ENCODE results near the gene ADRA2B. TPM values are rescaled to one million over a fixed set of nuclear protein-coding genes. Genes with fewer than 3 reads are reported as not detected.

The ADRA2B gene
- total RNA-seq, 1 experiment from 2014 or later = not detected

GRCh38 chr2:96114546-96114902 is 1.8 kb downstream of the ADRA2B start:
- ChIA-PET POLR2A (ENCODE audit: low non-redundant PET) (no interaction called here), CTCF (no interaction called here)
- intact Hi-C loops (cut with micrococcal nuclease; ENCODE audit: unreplicated experiment) = loop anchor here (10.0 kb wide), 1 partner anchor 60 kb away; no protein-coding TSS in a partner anchor
- Histone ChIP-seq H3K9me3 (ENCODE audit: low read depth, low read length, poor library complexity, severe bottlenecking) (no peaks in the 10 kb centered on the region), H3K27ac (ENCODE audit: low read depth, low read length, poor library complexity, severe bottlenecking) (no peak overlapping the region), H3K36me3 (ENCODE audit: insufficient read depth, low read length, poor library complexity, severe bottlenecking) (no peaks in the 10 kb centered on the region), H3K4me3 (ENCODE audit: low read depth, low read length, poor library complexity, severe bottlenecking) (no peak overlapping the region), H3K4me1 (ENCODE audit: insufficient read depth, low read length, poor library complexity, severe bottlenecking) (no peaks in the 10 kb centered on the region), H3K27me3 (replicated peaks; ENCODE audit: insufficient read depth, low read depth, low read length, poor library complexity) (no peaks in the 10 kb centered on the region)
- TF ChIP-seq, protein P1, sequence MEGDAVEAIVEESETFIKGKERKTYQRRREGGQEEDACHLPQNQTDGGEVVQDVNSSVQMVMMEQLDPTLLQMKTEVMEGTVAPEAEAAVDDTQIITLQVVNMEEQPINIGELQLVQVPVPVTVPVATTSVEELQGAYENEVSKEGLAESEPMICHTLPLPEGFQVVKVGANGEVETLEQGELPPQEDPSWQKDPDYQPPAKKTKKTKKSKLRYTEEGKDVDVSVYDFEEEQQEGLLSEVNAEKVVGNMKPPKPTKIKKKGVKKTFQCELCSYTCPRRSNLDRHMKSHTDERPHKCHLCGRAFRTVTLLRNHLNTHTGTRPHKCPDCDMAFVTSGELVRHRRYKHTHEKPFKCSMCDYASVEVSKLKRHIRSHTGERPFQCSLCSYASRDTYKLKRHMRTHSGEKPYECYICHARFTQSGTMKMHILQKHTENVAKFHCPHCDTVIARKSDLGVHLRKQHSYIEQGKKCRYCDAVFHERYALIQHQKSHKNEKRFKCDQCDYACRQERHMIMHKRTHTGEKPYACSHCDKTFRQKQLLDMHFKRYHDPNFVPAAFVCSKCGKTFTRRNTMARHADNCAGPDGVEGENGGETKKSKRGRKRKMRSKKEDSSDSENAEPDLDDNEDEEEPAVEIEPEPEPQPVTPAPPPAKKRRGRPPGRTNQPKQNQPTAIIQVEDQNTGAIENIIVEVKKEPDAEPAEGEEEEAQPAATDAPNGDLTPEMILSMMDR (conservative IDR thresholded peaks at IDR 0.05; ENCODE audit: low read depth, low read length) = no peak
- no TSS peak for BruUV-seq (replicated peaks)
- no peak for DNase-seq (ENCODE audit: low spot score)

GRCh38 chr2:96113951-96114350 is 2.4 kb downstream of the ADRA2B start:
- Histone ChIP-seq H3K27ac (ENCODE audit: low read depth, low read length, poor library complexity, severe bottlenecking) (no peak overlapping the region), H3K4me1 (ENCODE audit: insufficient read depth, low read length, poor library complexity, severe bottlenecking) (no peaks in the 10 kb centered on the region), H3K27me3 (replicated peaks; ENCODE audit: insufficient read depth, low read depth, low read length, poor library complexity) (no peaks in the 10 kb centered on the region), H3K9me3 (ENCODE audit: low read depth, low read length, poor library complexity, severe bottlenecking) (no peaks in the 10 kb centered on the region), H3K36me3 (ENCODE audit: insufficient read depth, low read length, poor library complexity, severe bottlenecking) (no peaks in the 10 kb centered on the region), H3K4me3 (ENCODE audit: low read depth, low read length, poor library complexity, severe bottlenecking) (no peak overlapping the region)
- CTCF ChIA-PET = interaction anchor here (1.0 kb wide), 1 partner anchor 60 kb away, joined by 3 read pairs; no protein-coding TSS in a partner anchor
- POLR2A ChIA-PET (ENCODE audit: low non-redundant PET) = interaction anchor here (0.5 kb wide), 1 partner anchor 399 kb away, joined by 3 read pairs; no protein-coding TSS in a partner anchor
- no TSS peak for BruUV-seq (replicated peaks)
- intact Hi-C loops (cut with micrococcal nuclease; ENCODE audit: unreplicated experiment) = loop anchor here (10.0 kb wide), 1 partner anchor 61 kb away; no protein-coding TSS in a partner anchor
- no peak for TF ChIP-seq EZH2 (IDR thresholded peaks at IDR 0.05; ENCODE audit: borderline replicate concordance, low read depth, low read length, poor library complexity, severe bottlenecking)
- TF ChIP-seq, protein P1 (conservative IDR thresholded peaks at IDR 0.05; ENCODE audit: low read depth, low read length) = no peak
- no peak for DNase-seq (ENCODE audit: low spot score)

DNA sequence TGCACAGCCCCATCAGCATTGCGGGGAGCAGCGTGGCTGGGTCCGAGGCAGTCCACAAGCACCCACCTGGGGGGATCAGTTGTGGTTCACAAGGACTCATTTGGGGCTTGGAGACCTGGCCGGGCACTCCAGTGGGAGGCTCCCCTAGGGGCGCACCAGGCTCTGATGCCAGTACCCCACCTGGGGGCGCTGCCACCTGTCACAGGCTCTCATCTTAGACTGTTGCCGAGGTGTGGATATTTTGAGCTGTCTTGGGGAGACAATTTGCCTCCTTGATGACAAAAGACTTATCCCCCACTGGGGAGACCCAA is 3.0 kb downstream of the ADRA2B start:
- Histone ChIP-seq H3K4me1 (ENCODE audit: insufficient read depth, low read length, poor library complexity, severe bottlenecking) (no peaks in the 10 kb centered on the region), H3K36me3 (ENCODE audit: insufficient read depth, low read length, poor library complexity, severe bottlenecking) (no peaks in the 10 kb centered on the region), H3K27ac (ENCODE audit: low read depth, low read length, poor library complexity, severe bottlenecking) (no peak overlapping the region), H3K27me3 (replicated peaks; ENCODE audit: insufficient read depth, low read depth, low read length, poor library complexity) (no peaks in the 10 kb centered on the region), H3K4me3 (ENCODE audit: low read depth, low read length, poor library complexity, severe bottlenecking) (no peak overlapping the region), H3K9me3 (ENCODE audit: low read depth, low read length, poor library complexity, severe bottlenecking) (no peaks in the 10 kb centered on the region)
- no peak for TF ChIP-seq EZH2 (IDR thresholded peaks at IDR 0.05; ENCODE audit: borderline replicate concordance, low read depth, low read length, poor library complexity, severe bottlenecking)
- TF ChIP-seq, protein P1 (conservative IDR thresholded peaks at IDR 0.05; ENCODE audit: low read depth, low read length) = peak; percentile 45
- intact Hi-C loops (cut with micrococcal nuclease; ENCODE audit: unreplicated experiment) = loop anchor here (10.0 kb wide), 1 partner anchor 61 kb away; no protein-coding TSS in a partner anchor
- POLR2A ChIA-PET (ENCODE audit: low non-redundant PET) = interaction anchor here (0.5 kb wide), 1 partner anchor 400 kb away, joined by 3 read pairs; no protein-coding TSS in a partner anchor
- no TSS peak for BruUV-seq (replicated peaks)
- DNase-seq (ENCODE audit: low spot score) = no peak
- CTCF ChIA-PET = interaction anchor here (1.0 kb wide), 1 partner anchor 61 kb away, joined by 3 read pairs; no protein-coding TSS in a partner anchor
